Measurements from ENCODE around the gene MEX3C.

Gene MEX3C

GRCh38 chr18:51133580-51134160 is 63.8 kb downstream of the MEX3C start:
- FAIRE-seq (no peak), DNase-seq (ENCODE audit: insufficient read length, low spot score) (no peak)
- TF ChIP-seq POLR2A (IDR thresholded peaks at IDR 0.05; ENCODE audit: low read depth, low read length), result no peak

DNA sequence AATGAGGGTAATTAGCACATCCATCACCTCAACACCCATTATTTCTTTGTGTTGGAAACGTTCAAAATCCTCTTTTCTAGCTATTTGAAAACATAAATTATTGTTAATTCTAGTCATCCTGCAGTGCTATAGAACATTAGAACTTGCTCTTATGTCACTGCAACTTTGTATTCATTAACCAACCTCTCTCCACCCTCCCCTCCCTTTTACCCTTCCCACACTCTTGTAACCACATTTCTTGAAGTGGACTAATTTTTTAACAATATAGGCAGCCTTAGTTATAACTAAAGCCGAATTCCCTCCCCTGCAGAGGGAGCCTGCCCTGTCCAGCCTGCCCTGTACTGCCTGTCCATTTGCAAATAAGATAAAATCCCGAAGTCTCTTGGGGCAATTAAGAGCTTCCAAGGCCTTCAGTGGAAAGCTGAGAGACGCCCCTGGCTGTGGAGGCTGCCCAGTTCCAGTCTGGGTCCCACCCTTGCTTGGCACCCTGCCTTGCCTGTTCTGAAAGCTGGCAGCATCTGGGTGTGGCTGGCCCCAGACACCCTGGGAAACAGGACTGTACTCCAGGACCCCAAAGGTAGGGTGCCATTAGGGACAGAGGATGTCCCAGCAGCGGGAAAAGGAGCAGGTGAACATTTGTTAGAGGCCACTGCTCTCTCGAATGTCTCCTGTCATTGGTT is 65.1 kb downstream of the MEX3C start:
- FAIRE-seq, result no peak
- DNase-seq (ENCODE audit: insufficient read length, low spot score), result no peak
- TF ChIP-seq POLR2A (IDR thresholded peaks at IDR 0.05; ENCODE audit: low read depth, low read length), result no peak

DNA sequence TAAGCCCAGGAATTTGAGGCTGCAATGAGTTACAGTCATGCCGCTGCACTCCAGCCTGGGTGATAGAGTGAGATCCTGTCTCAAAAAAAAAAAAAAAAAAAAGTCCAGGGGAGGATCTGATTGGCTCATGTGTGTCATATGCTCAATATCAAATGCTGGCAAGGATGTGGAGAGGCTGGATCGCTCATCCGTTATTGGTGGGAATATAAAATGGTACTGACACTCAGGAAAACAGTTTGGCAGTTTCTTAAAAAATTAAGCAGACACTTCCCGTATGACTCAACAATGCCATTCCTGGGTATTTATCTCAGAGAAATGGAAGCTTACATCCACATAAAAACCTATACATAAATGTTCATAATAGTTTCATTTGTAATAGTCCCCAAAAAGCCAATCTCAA is 68.9 kb downstream of the MEX3C start:
- FAIRE-seq, result no peak
- DNase-seq (ENCODE audit: insufficient read length, low spot score), result no peak
- TF ChIP-seq POLR2A (IDR thresholded peaks at IDR 0.05; ENCODE audit: low read depth, low read length), result no peak

DNA sequence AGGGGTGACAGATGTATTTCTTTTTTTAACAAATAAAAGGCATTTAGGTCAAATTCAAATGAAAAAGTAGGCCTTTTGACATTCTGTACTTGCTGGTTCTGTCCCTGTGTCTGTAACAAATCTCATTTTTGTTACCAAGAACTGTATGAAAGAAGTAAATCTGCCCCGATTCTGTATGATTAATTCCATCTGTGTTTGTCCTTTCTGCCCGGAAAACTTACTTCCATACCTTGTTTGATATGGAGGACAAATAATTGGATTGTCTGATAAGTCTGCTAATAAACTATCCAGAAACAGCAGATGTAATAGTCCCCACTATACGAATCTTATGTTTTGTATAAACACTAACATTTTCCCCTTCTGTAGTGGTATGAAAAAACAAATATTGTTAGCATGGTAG is 69.8 kb downstream of the MEX3C start:
- FAIRE-seq (no peak), DNase-seq (ENCODE audit: insufficient read length, low spot score) (no peak)
- TF ChIP-seq POLR2A (IDR thresholded peaks at IDR 0.05; ENCODE audit: low read depth, low read length), result no peak

- DNase-seq (ENCODE audit: insufficient read length, low spot score), result no peak
- no peak for FAIRE-seq
- TF ChIP-seq POLR2A (IDR thresholded peaks at IDR 0.05; ENCODE audit: low read depth, low read length), result no peak
These were observed 71.5 kb downstream of the MEX3C start for GRCh38 chr18:51125976-51126375.

Data from H54 (cell line).